GM18502 (cell line): Measurements from ENCODE around the gene COX7B.
"Not testable (repeated sequence)": the region's sequence is repeated elsewhere in the genome, so short reads cannot be mapped to it uniquely, and the experiment has no call there.

Experiments
- ATAC-seq: cut with Tn5 transposase; IDR thresholded peaks from one replicate; pipeline ENCODE4 v1.9.1; 2021; ENCODE audit warnings: mild to moderate bottlenecking; ENCODE audit not compliant: unreplicated experiment, poor library complexity

The COX7B gene

GRCh38 chrX:77938083-77938680 is 38.9 kb downstream of the COX7B start:
- ATAC-seq: no peak

DNA sequence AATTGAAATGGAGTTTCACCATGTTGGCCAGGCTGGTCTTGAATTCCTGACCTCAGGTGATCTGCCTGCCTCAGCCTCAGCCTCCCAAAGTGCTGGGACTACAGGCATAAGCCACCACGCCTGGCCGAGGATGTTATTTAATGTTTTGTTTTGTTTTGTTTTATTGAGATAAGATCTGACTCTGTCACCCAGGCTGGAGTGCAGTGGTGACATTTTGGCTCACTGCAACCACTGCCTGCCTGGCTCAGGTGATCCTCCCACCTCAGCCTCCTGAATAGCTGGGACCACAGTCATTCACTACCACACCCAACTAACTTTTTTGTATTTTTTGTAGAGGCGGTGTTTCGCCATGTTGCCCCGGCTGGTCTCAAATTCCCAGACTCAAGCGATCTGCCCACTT is 45.8 kb downstream of the COX7B start:
- not testable (repeated sequence) for ATAC-seq

DNA sequence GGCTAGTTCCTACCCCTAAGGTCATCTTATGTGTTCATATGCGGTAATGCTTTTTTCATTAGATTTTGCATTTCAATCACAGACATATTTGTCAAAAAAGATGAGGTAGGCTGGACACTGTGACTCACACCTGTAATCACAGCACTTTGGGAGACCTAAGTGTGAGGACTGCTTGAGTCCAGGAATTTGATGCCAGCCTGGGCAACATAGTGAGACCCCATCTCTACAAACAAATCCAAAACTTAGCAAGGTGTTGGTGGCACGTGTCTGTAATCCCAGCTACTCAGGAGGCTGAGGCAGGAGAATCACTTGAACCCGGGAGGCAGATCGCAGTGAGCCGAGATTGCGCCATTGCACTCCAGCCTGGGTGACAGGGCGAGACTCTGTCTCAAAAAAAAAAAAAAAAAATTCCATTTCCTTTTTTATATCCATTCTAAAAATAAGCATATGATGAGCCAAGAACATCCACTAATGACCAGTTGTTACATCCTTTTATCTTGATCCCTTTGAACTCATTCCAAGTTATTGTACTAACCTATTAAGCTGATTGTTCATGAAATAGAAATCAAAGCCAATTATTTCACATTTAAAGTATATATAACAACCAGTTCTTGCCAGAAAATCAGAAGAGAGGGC is 46.8 kb downstream of the COX7B start:
- ATAC-seq: no peak

DNA sequence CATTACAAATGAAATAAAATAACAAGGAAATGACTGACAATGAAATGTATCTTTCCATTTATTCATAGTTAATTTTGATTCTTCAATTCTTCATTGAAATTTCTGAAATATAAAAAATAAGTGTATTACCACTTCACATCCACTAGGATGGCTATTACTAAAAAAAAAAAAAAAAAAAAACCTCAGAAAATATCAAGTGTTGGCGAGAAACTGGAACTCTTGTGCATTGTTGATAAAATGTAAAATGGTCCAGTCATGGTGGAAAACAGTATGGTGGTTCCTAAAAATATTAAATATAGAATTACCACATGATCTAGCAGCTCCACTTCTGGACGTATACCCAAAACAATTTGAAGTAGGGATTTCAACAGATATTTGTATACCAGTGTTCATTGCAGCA is 47.3 kb downstream of the COX7B start:
- ATAC-seq: no peak

DNA sequence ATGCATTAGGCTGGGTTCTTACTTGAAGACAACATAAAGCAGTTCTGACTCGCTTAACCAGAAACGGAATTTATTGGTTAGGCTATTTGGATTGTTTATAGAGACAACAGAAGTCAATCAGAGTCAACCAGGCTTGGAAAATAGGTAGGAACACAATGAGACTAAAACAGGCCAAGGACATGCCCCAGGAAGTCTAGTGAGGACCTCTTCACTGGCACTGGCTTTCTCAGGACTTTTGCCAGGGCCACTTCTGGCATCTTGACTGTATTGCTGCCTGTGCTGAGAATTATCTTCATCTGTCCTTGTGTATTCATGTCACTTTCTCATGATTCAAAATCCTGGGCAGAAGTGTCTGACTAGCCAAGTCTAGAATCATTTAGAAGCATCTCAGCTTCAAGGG is 50.6 kb downstream of the COX7B start:
- ATAC-seq: no peak

- no peak for ATAC-seq
Measured at GRCh38 chrX:77952173-77952572, 52.9 kb downstream of the COX7B start.

DNA sequence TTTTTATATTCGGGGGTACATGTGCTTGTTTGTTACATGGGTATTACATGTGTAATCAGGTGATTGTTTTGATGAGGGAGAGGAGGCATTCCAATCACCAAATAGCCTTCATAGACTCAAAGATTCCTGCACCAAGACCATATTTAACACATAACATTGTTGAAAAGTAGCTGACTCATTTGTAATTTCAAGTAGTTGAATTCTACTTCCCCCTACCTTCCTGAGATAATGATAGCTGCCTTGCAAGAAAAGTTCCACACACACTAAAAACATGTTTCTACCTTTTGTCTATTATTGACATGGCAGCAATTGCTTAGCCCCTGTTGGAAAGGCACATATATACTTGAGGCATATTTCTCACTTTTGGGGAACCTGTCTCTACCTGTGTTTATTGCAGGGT is 54.0 kb downstream of the COX7B start:
- ATAC-seq: no peak

GRCh38 chrX:77953708-77954107 is 54.4 kb downstream of the COX7B start:
- ATAC-seq: no peak
